K562 (cell line): Measurements from ENCODE around the gene PLOD1. TPM values are rescaled to one million over a fixed set of nuclear protein-coding genes. Genes with fewer than 3 reads are reported as not detected.

ENCODE experiments used
- ARID4B ChIP-seq: sonication (generic); formaldehyde crosslinking; IDR thresholded peaks from 2 replicates; pipeline ENCODE4 v1.8.0; 2022; ENCODE audit warnings: mild to moderate bottlenecking, missing genetic modification reagents
- COPS2 ChIP-seq: fragments of 450-650 bp; conservative IDR thresholded peaks from 2 replicates; pipeline ENCODE4 v1.6.1; 2016; ENCODE audit warnings: mild to moderate bottlenecking, moderate library complexity
- E2F4 ChIP-seq: sonication (generic); formaldehyde crosslinking; IDR thresholded peaks from 2 replicates; pipeline ENCODE4 v1.8.0; 2022; ENCODE audit warnings: mild to moderate bottlenecking, low read depth, missing genetic modification reagents
- FOSL1 ChIP-seq: fragments of 200-800 bp; sonication (Bioruptor generic); conservative IDR thresholded peaks from 2 replicates; pipeline ENCODE4 v1.6.1; 2016; ENCODE audit warnings: missing genetic modification characterization, missing compliant biosample characterization
- JUN ChIP-seq, 2 experiments: sonication (generic) in 1 of 2; formaldehyde crosslinking in 1 of 2; IDR thresholded peaks; 2 replicates each; pipeline versions ENCODE4 v1.6.1 to v1.8.0; 2012 to 2022; ENCODE audit warnings: borderline replicate concordance in 2 of 2, mild to moderate bottlenecking in 2 of 2, improper control_type of control experiment in 1 of 2, low read depth in 1 of 2, low read length in 1 of 2, missing genetic modification reagents in 1 of 2
- MEIS2 ChIP-seq: fragments of 450-650 bp; IDR thresholded peaks from 2 replicates; pipeline ENCODE4 v1.6.1; 2014; ENCODE audit warnings: mild to moderate bottlenecking; ENCODE audit not compliant: partially characterized antibody
- PCBP1 ChIP-seq: fragments of 200-400 bp; formaldehyde crosslinking; IDR thresholded peaks from 2 replicates; pipeline ENCODE4 v1.6.1; 2018; ENCODE audit warnings: mild to moderate bottlenecking, low read depth, low read length; ENCODE audit not compliant: poor library complexity, severe bottlenecking
- SOX6 ChIP-seq: fragments of 450-650 bp; IDR thresholded peaks from 2 replicates; pipeline ENCODE4 v1.6.1; 2014; ENCODE audit warnings: mild to moderate bottlenecking
- TEAD4 ChIP-seq, 2 experiments: sonication (generic) in 1 of 2; formaldehyde crosslinking in 1 of 2; IDR thresholded peaks; 2 replicates each; pipeline versions ENCODE4 v1.6.1 to v1.8.0; 2012 to 2022; ENCODE audit warnings: borderline replicate concordance in 1 of 2, inconsistent platforms in 1 of 2, low read length in 1 of 2, mild to moderate bottlenecking in 1 of 2, missing genetic modification reagents in 1 of 2
- TFE3 ChIP-seq: fragments of 450-650 bp; formaldehyde crosslinking; IDR thresholded peaks from 2 replicates; pipeline ENCODE4 v1.4.0; 2020; ENCODE audit warnings: mild to moderate bottlenecking, mixed read lengths
- ZBTB11 ChIP-seq, 3 experiments: fragments of 200-800 bp in 1 of 3; fragments of 250-450 bp in 1 of 3; fragments of 450-650 bp in 1 of 3; sonication (Bioruptor Pico) in 1 of 3; sonication (Bioruptor generic) in 1 of 3; formaldehyde crosslinking in 1 of 3; IDR thresholded peaks; 2 replicates each; pipeline versions ENCODE4 v1.6.1 to v1.8.0; 2016 to 2022; ENCODE audit warnings: mild to moderate bottlenecking in 2 of 3, missing genetic modification characterization in 2 of 3, missing compliant biosample characterization in 1 of 3, moderate library complexity in 1 of 3
- ZNF124 ChIP-seq: sonication (generic); formaldehyde crosslinking; IDR thresholded peaks from 2 replicates; pipeline ENCODE4 v1.8.1; 2022; ENCODE audit warnings: missing genetic modification reagents
- ZNF696 ChIP-seq: fragments of 250-450 bp; sonication (Bioruptor Pico); conservative IDR thresholded peaks from 2 replicates; pipeline ENCODE4 v1.4.0; 2020; ENCODE audit warnings: mild to moderate bottlenecking, moderate library complexity
- polyA plus RNA-seq, 8 experiments: library from polyadenylated mRNA; depleted of rRNA in 4 of 8; stranded (reverse) in 5 of 8; unstranded in 3 of 8; fragments of >200 nt; fragmentation: Nextera tagmentation in 2 of 8; fragmentation: Illumina TruSeq in 1 of 8; extraction: Ambion mirVana in 2 of 8; extraction: Trizol in 1 of 8; gene quantifications; 2 replicates each; pipeline versions ENCODE4 v1.2.1 to v1.2.3, GENCODE V29; 2011 to 2014; ENCODE audit warnings: inconsistent platforms in 1 of 8, missing spikeins in 1 of 8
- total RNA-seq, 7 experiments: library from RNA; depleted of rRNA in 6 of 7; stranded (reverse); fragments of >200 nt in 6 of 7; fragmentation: Illumina TruSeq in 2 of 7; extraction: Trizol in 2 of 7; gene quantifications; 2 replicates each; pipeline versions ENCODE4 v1.2.1 to v1.2.3, GENCODE V29; 2011 to 2021; ENCODE audit warnings: low replicate concordance in 1 of 7
- TF ChIP-seq, protein P1 (sequence below): fragments of 200-800 bp; sonication (Bioruptor generic); IDR thresholded peaks from 2 replicates; pipeline ENCODE4 v1.6.1; 2017; ENCODE audit warnings: missing genetic modification characterization, missing compliant biosample characterization

The PLOD1 gene
- total and polyA plus RNA-seq, 9 of the 15 experiments (the other 6 are each of a cell fraction or from before 2014, with no cell fraction given), result 16.6 to 90.8 (median 52.7) TPM

DNA sequence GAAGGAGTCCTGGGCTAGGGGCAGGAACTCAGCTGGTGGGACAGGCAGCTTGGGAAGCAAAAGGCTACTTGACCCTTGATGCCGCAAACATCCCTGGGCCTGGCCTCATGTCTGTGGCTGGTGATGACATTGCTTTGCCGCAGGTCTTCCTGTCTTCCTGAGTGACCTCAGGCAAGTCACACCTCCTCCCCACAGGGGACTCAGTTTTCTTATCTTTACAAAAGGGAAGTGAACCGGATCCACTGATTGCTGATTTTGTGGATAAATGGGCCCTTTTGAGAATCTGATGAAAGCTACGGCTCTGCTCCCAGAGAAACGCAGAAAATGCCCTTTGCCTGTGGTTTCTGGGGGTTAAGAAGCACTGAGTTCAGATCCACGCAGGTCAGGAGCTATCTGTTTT, 20.7 kb downstream of the PLOD1 start (continued):
- peak; percentile 62 for TF ChIP-seq JUN (IDR thresholded peaks at IDR 0.05; ENCODE audit: borderline replicate concordance, low read depth, low read length)
- TF ChIP-seq JUN (CRISPR knock-in tag; IDR thresholded peaks at IDR 0.05; ENCODE audit: borderline replicate concordance), result no peak
- TF ChIP-seq COPS2, result no peak
- TF ChIP-seq ZNF696, result no peak
- no peak for TF ChIP-seq ZBTB11 (CRISPR knock-in tag; IDR thresholded peaks at IDR 0.05)
- TF ChIP-seq TEAD4 (IDR thresholded peaks at IDR 0.05; ENCODE audit: low read length), result peak; percentile 14; the same call in 1 of the 2 replicates
- TF ChIP-seq TEAD4 (CRISPR knock-in tag; IDR thresholded peaks at IDR 0.05; ENCODE audit: borderline replicate concordance), result no peak
- no peak for TF ChIP-seq E2F4 (CRISPR knock-in tag)
- no peak for TF ChIP-seq SOX6
- TF ChIP-seq, protein P1, sequence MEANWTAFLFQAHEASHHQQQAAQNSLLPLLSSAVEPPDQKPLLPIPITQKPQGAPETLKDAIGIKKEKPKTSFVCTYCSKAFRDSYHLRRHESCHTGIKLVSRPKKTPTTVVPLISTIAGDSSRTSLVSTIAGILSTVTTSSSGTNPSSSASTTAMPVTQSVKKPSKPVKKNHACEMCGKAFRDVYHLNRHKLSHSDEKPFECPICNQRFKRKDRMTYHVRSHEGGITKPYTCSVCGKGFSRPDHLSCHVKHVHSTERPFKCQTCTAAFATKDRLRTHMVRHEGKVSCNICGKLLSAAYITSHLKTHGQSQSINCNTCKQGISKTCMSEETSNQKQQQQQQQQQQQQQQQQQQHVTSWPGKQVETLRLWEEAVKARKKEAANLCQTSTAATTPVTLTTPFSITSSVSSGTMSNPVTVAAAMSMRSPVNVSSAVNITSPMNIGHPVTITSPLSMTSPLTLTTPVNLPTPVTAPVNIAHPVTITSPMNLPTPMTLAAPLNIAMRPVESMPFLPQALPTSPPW, result peak; percentile 55; the same call in 1 of the 2 replicates
- no peak for TF ChIP-seq ZNF124 (CRISPR knock-in tag)
- TF ChIP-seq TFE3 (CRISPR knock-in tag), result no peak
- TF ChIP-seq PCBP1, result no peak
- peak; percentile 51 for TF ChIP-seq MEIS2
- TF ChIP-seq FOSL1 (tag), result peak; percentile 57
- no peak for TF ChIP-seq ARID4B (CRISPR knock-in tag)
